Upper lobe of right lung (tissue), 1 donor: Measurements from ENCODE around the gene FAM114A1. TPM values are rescaled to one million over a fixed set of nuclear protein-coding genes. Genes with fewer than 3 reads are reported as not detected.
"Not testable (repeated sequence)": the region's sequence is repeated elsewhere in the genome, so short reads cannot be mapped to it uniquely, and the experiment has no call there.

Experiments used
- ATAC-seq: fragments of 200-7000 bp; cut with Tn5 transposase; one replicate; pipeline ENCODE4 v1.9.1; 2020; ENCODE audit warnings: mild to moderate bottlenecking, moderate library complexity
- DNase-seq: peaks from one replicate; pipeline ENCODE4 v3.0.0-alpha.2; 2020
- H3K27ac ChIP-seq: fragments of 200-600 bp; one replicate; pipeline ENCODE4 v1.8.0; 2022
- H3K27me3 ChIP-seq: fragments of 200-600 bp; one replicate; pipeline ENCODE4 v1.8.0; 2022; ENCODE audit warnings: mild to moderate bottlenecking
- H3K36me3 ChIP-seq: fragments of 200-600 bp; one replicate; pipeline ENCODE4 v1.8.0; 2022
- H3K4me1 ChIP-seq: fragments of 200-600 bp; one replicate; pipeline ENCODE4 v1.8.0; 2022
- H3K4me3 ChIP-seq: fragments of 200-600 bp; one replicate; pipeline ENCODE4 v1.8.0; 2022; ENCODE audit warnings: mild to moderate bottlenecking
- H3K9me3 ChIP-seq: fragments of 200-600 bp; one replicate; pipeline ENCODE4 v1.8.0; 2022
- CTCF ChIP-seq: fragments of 200-600 bp; IDR thresholded peaks from one replicate; pipeline ENCODE4 v1.8.0; 2022; ENCODE audit warnings: antibody characterized with exemption
- intact Hi-C: fragments of 100-400 bp; cut with DNase I; formaldehyde crosslinking; loops from one replicate; pipeline ENCODE4 v1.11.0; 2022
- total RNA-seq: library from RNA; stranded (reverse); fragmentation: NEBNext Ultra II Directional; extraction: Animal tissue kit (Norgen Biotek cat#: 25700); gene quantifications from one replicate; pipeline ENCODE4 v1.2.1, GENCODE V29; 2021
- donor health status: DM: no; HTN: yes; CAD: no; lungs with severe emphysema.

Gene FAM114A1
- total RNA-seq, 1 donor from 2014 or later = 39.8 TPM

- Histone ChIP-seq H3K27ac (no peak overlapping the region), H3K4me1 (no peaks in the 10 kb centered on the region), H3K9me3 (no peaks in the 10 kb centered on the region), H3K27me3 (no peaks in the 10 kb centered on the region), H3K36me3 (no peaks in the 10 kb centered on the region), H3K4me3 (no peak overlapping the region)
- intact Hi-C loops = no loop called here
- no peak for DNase-seq
- ATAC-seq = no peak
- no peak for TF ChIP-seq CTCF
These were observed 91.0 kb downstream of the FAM114A1 start for GRCh38 chr4:38958453-38959190.

- DNase-seq, ATAC-seq, intact Hi-C loops, H3K36me3 ChIP-seq, H3K27me3 ChIP-seq, H3K27ac ChIP-seq, H3K9me3 ChIP-seq, H3K4me1 ChIP-seq, H3K4me3 ChIP-seq: not testable (repeated sequence)
These were observed 91.6 kb downstream of the FAM114A1 start for GRCh38 chr4:38959248-38959647.

GRCh38 chr4:38964942-38965775, 97.6 kb downstream of the FAM114A1 start:
- DNase-seq (no peak), ATAC-seq (no peak)
- intact Hi-C loops = no loop called here
- no peaks in the 10 kb centered on the region for H3K27me3 ChIP-seq
- H3K36me3 ChIP-seq = no peaks in the 10 kb centered on the region
- H3K4me3 ChIP-seq = no peak overlapping the region
- H3K9me3 ChIP-seq = no peaks in the 10 kb centered on the region
- H3K4me1 ChIP-seq = no peaks in the 10 kb centered on the region
- no peak overlapping the region for H3K27ac ChIP-seq
- no peak for TF ChIP-seq CTCF

- no peak for TF ChIP-seq CTCF
- DNase-seq (no peak), ATAC-seq (no peak)
- intact Hi-C loops = no loop called here
- H3K27me3 ChIP-seq = no peaks in the 10 kb centered on the region
- H3K9me3 ChIP-seq = no peaks in the 10 kb centered on the region
- H3K36me3 ChIP-seq = no peaks in the 10 kb centered on the region
- no peaks in the 10 kb centered on the region for H3K4me1 ChIP-seq
- no peak overlapping the region for H3K4me3 ChIP-seq
- H3K27ac ChIP-seq = no peak overlapping the region
These were observed 98.3 kb downstream of the FAM114A1 start for GRCh38 chr4:38965866-38966265.

- no peak overlapping the region for H3K27ac ChIP-seq
- DNase-seq = no peak
- no peak for TF ChIP-seq CTCF
- no peaks in the 10 kb centered on the region for H3K4me1 ChIP-seq
- H3K9me3 ChIP-seq = no peaks in the 10 kb centered on the region
- no peak for ATAC-seq
- H3K36me3 ChIP-seq = no peaks in the 10 kb centered on the region
- intact Hi-C loops = no loop called here
- no peak overlapping the region for H3K4me3 ChIP-seq
- no peaks in the 10 kb centered on the region for H3K27me3 ChIP-seq
These were observed 99.9 kb downstream of the FAM114A1 start for GRCh38 chr4:38967260-38968095.
